Gastrocnemius medialis (tissue), 4 donors: ENCODE measurements around the gene PRICKLE3.

Experiments
- CTCF ChIP-seq, 5 experiments: fragments of 450-650 bp in 3 of 5; fragments of 200-600 bp in 2 of 5; sonication (generic) in 2 of 5; IDR thresholded peaks in 4 of 5; conservative IDR thresholded peaks in 1 of 5; 1 replicate in 4 of 5; 2 replicates in 1 of 5; pipeline ENCODE4 v1.5.1; 2016 to 2019; ENCODE audit warnings: antibody characterized with exemption in 5 of 5, mild to moderate bottlenecking in 3 of 5, moderate library complexity in 3 of 5
- POLR2A ChIP-seq, 2 donors: fragments of 450-650 bp; IDR thresholded peaks; one replicate each; pipeline ENCODE4 v1.6.1; 2017; ENCODE audit warnings: antibody characterized with exemption in 2 of 2, mild to moderate bottlenecking in 2 of 2, moderate library complexity in 2 of 2

GRCh38 chrX:49198540-49199314, 12.6 kb upstream of the PRICKLE3 start:
- TF ChIP-seq CTCF (IDR thresholded peaks at IDR 0.05 in 4 of 5, conservative IDR thresholded peaks at IDR 0.05 in 1 of 5) (no peak), POLR2A (IDR thresholded peaks at IDR 0.05) (no peak)
